ENCODE results near the gene IL15. TPM values are rescaled to one million over a fixed set of nuclear protein-coding genes. Genes with fewer than 3 reads are reported as not detected.
"Not testable (repeated sequence)": the region's sequence is repeated elsewhere in the genome, so short reads cannot be mapped to it uniquely, and the experiment has no call there.

IL15 gene, protein sequence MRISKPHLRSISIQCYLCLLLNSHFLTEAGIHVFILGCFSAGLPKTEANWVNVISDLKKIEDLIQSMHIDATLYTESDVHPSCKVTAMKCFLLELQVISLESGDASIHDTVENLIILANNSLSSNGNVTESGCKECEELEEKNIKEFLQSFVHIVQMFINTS
- total RNA-seq = 11.5 TPM

GRCh38 chr4:141636082-141636770 is at the start of gene IL15:
TSS of gene IL15 (plus strand) at chr4:141636583. CDS start at chr4:141719465, 82,882 bp downstream.
- peak; percentile 85 for ATAC-seq
- DNase-seq (ENCODE audit: low spot score) = peak; percentile 75
- intact Hi-C loops (cut with DNase I) = no loop called here

- intact Hi-C loops (cut with DNase I) = no loop called here
- no peak for ATAC-seq
- DNase-seq (ENCODE audit: low spot score) = no peak
Observed at GRCh38 chr4:141587897-141588296, 48.5 kb upstream of the IL15 start.

GRCh38 chr4:141595531-141595930 is 40.9 kb upstream of the IL15 start:
- ATAC-seq (no peak), DNase-seq (ENCODE audit: low spot score) (no peak)
- intact Hi-C loops (cut with DNase I) = no loop called here

DNA sequence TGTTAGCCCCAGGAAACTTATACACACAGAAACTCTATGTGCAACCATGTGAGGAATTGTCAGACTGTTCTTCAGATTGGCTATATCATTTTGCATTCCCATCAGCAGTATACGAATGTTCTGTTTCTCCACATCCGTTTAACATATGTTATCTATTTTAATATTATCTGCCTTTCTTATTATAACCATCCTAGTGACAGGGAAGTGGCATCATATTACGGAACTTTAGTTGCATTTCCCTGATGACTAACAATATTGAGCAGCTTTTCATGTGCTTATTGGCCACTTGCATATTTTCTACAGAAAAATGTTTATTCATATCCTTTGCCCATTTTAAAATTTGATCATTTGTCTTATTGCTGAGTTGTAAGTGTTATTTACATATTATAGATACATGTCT is 36.5 kb upstream of the IL15 start:
- no peak for ATAC-seq
- intact Hi-C loops (cut with DNase I) = no loop called here
- DNase-seq (ENCODE audit: low spot score) = no peak

GRCh38 chr4:141604683-141605082 is 31.7 kb upstream of the IL15 start:
- DNase-seq (ENCODE audit: low spot score); intact Hi-C loops (cut with DNase I); ATAC-seq: not testable (repeated sequence)

DNA sequence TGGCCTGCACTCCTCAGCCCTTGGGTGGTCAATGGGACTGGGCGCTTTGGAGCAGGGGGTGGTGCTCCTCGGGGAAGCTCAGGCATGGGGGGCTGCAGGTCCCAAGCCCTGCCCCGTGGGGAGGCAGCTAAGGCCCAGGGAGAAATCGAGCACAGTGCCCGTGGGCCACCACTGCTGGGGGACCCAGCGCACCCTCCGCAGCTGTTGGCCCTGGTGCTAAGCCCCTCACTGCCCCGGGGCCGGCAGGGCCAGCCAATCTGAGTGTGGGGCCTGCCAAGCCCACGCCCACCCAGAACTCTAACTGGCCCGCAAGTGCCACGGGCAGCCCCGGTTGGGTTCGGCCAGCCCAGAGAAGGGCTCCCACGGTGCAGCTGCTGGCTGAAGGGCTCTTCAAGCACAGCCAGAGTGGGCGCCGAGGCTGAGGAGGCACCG is 30.9 kb upstream of the IL15 start:
- intact Hi-C loops (cut with DNase I) = no loop called here
- no peak for DNase-seq (ENCODE audit: low spot score)
- ATAC-seq = no peak

GRCh38 chr4:141609243-141609642 is 27.1 kb upstream of the IL15 start:
- intact Hi-C loops (cut with DNase I) = no loop called here
- DNase-seq (ENCODE audit: low spot score) = no peak
- no peak for ATAC-seq

DNA sequence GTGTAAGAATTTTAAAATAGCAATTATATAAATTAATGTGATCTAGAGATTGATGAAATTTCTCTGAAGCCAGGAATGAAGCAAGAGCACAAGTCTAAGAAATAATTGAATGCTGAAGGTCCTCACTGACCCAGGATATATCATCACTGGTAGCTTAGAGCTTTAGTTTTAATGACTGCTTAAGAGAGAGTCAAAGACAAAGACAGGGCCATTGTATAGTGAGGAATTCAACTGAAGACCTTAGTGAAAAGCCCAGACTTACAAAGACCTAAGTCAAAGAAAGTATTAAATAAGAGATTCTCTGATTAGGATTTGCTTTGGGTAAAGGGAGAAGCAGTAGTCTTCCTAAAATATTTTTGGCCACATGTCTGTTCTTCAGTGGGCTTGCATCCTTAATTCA is 26.0 kb upstream of the IL15 start:
- DNase-seq (ENCODE audit: low spot score) (no peak), ATAC-seq (no peak)

GRCh38 chr4:141614878-141615586 is 21.4 kb upstream of the IL15 start:
- DNase-seq (ENCODE audit: low spot score) = no peak
- ATAC-seq = no peak
- intact Hi-C loops (cut with DNase I) = no loop called here

More for the DNA sequence above, 26.0 kb upstream of the IL15 start:
- intact Hi-C loops (cut with DNase I) = no loop called here

- intact Hi-C loops (cut with DNase I); ATAC-seq; DNase-seq (ENCODE audit: low spot score): not testable (repeated sequence)
Observed at GRCh38 chr4:141615587-141615918, 20.8 kb upstream of the IL15 start.

DNA sequence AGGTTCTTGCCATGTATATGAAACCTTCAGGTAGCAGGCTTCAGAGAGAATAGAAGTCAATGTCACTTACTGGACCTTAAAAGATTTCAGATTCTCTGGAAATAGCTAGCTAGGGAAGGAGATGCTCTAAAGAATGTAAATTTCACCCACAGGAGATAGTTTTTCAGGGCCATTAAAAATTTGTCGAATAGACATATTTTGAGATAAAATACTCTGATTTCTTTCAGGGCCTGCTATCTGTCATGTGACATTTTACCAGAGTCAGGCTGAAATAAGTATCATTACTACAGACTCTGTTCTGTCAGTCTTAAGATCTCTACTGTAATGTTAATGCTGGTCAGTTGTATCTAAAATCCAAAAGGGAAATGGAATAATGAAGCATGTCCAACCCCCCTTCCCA is 15.7 kb upstream of the IL15 start:
- DNase-seq (ENCODE audit: low spot score) (no peak), ATAC-seq (no peak)
- intact Hi-C loops (cut with DNase I) = no loop called here

DNA sequence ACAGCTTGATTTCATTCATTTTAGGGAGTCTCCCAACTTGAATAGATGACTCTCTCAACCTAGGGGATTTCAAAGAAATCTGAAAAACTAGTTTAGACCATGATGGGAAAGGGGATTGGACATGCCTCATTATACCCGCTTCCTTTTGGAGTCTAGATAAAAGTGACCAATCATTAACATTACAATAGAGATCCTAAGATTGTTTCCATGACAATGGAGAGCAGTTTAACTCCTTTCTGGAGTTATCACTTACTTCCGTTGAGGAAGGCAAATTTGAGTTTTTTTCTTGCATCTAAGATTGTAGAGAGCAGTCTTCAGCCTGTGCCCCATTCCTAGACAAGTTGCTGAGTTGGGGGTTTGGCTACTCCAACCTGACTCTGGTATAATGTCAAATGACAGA is 11.4 kb upstream of the IL15 start:
- DNase-seq (ENCODE audit: low spot score) = no peak
- ATAC-seq = no peak
- intact Hi-C loops (cut with DNase I) = no loop called here

- DNase-seq (ENCODE audit: low spot score) (no peak), ATAC-seq (no peak)
- intact Hi-C loops (cut with DNase I) = no loop called here
Observed at GRCh38 chr4:141630854-141631253, 5.5 kb upstream of the IL15 start.

- no peak for ATAC-seq
- DNase-seq (ENCODE audit: low spot score) = no peak
- intact Hi-C loops (cut with DNase I) = no loop called here
Observed at GRCh38 chr4:141635736-141636081, 674 bp upstream of the IL15 start.

GRCh38 chr4:141636771-141637460 is 533 bp downstream of the IL15 start:
- DNase-seq (ENCODE audit: low spot score) = peak; percentile 62
- peak; percentile 87 for ATAC-seq
- intact Hi-C loops (cut with DNase I) = no loop called here

- DNase-seq (ENCODE audit: low spot score) (no peak), ATAC-seq (no peak)
- intact Hi-C loops (cut with DNase I) = no loop called here
Observed at GRCh38 chr4:141637565-141637964, 1.2 kb downstream of the IL15 start.

DNA sequence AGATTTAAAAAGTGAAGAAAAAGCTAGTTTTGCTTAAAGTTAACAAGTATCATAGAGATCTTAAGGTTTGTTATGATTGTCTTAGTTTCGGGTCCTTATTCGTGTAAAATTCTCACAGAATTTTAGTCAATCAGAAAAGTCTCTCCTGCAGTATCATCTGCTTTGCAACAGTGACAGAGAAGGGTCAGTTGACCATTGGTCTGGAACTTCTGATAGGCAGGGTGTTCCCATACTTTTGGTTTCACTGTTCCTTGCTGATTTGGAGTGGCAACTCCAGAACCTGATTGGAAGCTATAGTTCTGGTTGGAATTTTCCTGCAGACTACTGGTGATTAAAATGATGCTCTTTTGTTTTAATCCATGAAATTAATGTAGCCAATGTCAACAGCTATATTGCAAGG is 1.8 kb downstream of the IL15 start:
- no peak for DNase-seq (ENCODE audit: low spot score)
- no peak for ATAC-seq
- intact Hi-C loops (cut with DNase I) = no loop called here

- ATAC-seq (no peak), DNase-seq (ENCODE audit: low spot score) (no peak)
- intact Hi-C loops (cut with DNase I) = no loop called here
Observed at GRCh38 chr4:141640696-141641095, 4.3 kb downstream of the IL15 start.

DNA sequence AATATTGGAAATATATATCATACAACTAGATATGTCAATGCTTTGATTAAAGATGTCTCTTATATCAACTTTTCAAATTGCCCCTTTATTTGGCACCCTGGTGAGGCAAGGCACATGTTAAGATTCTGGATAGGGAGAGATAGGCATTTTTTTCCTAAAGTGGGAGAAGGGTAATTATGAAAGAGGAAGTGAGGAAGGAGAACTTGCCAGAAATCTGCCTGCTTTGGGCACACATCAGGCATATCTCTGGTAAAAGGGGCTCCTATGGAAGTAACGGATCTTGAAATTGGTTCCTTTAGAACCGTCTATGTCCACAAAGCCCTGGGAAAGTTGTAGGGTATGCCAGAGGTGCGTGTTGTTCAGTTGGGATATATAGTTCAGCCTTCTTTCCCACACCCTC is 5.7 kb downstream of the IL15 start:
- ATAC-seq (no peak), DNase-seq (ENCODE audit: low spot score) (no peak)
- intact Hi-C loops (cut with DNase I) = no loop called here

DNA sequence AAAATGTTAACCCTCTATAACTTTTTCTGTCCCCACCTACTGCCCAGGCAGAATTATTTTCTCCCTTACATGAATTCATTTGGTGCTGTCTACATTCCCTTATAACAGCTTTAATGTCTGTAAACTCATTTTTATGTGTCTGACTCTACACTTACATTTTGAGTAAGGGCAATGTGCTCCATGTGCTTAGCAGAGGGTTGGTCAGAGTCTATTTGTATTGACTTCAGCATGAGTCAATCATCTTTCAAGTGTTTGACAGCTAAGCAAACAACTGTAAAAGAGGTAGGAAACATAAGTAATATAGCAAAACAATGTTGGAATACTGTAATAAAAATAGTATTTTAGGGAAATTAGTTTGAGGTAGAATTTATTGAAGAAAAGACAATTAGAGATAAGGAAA is 6.3 kb downstream of the IL15 start:
- ATAC-seq (no peak), DNase-seq (ENCODE audit: low spot score) (no peak)
- intact Hi-C loops (cut with DNase I) = no loop called here

All from sciatic nerve (tissue), 2 donors.